NCI-H1417 treated with DMSO at 0.1 percent for 48 hours (cell line): ENCODE results near the gene GPR157.
A peak's percentile ranks its signal among the peaks of the same experiment; 100 is the strongest.

Source experiments
- DNase-seq: peaks from one replicate; lab custom pipeline; 2025; lab: John Stamatoyannopoulos, UW

GPR157 gene

GRCh38 chr1:9087411-9088125 lies 41.3 kb downstream of the GPR157 start:
- no peak for DNase-seq

GRCh38 chr1:9086796-9087195 lies 42.1 kb downstream of the GPR157 start:
- no peak for DNase-seq

- no peak for DNase-seq
These were observed 42.9 kb downstream of the GPR157 start for GRCh38 chr1:9086045-9086444.

- no peak for DNase-seq
These were observed 43.5 kb downstream of the GPR157 start for GRCh38 chr1:9085306-9085940.

- no peak for DNase-seq
These were observed 44.0 kb downstream of the GPR157 start for GRCh38 chr1:9084906-9085305.

GRCh38 chr1:9081473-9081872 lies 47.4 kb downstream of the GPR157 start:
- no peak for DNase-seq

- no peak for DNase-seq
These were observed 48.1 kb downstream of the GPR157 start for GRCh38 chr1:9080705-9081291.

GRCh38 chr1:9079988-9080704 lies 48.8 kb downstream of the GPR157 start:
- no peak for DNase-seq

GRCh38 chr1:9078752-9079500 lies 50.0 kb downstream of the GPR157 start:
- no peak for DNase-seq

GRCh38 chr1:9078015-9078751 lies 50.7 kb downstream of the GPR157 start:
- no peak for DNase-seq

- DNase-seq: peak; percentile 26
These were observed 53.9 kb downstream of the GPR157 start for GRCh38 chr1:9075022-9075421.

- no peak for DNase-seq
These were observed 55.8 kb downstream of the GPR157 start for GRCh38 chr1:9073143-9073542.

- DNase-seq: no peak
These were observed 57.2 kb downstream of the GPR157 start for GRCh38 chr1:9071554-9072235.

- DNase-seq: no peak
These were observed 58.4 kb downstream of the GPR157 start for GRCh38 chr1:9070486-9070885.

- no peak for DNase-seq
These were observed 59.4 kb downstream of the GPR157 start, which contains the start of gene SLC2A5 for GRCh38 chr1:9069326-9070100. Gene SLC2A5 (minus strand): TSS chr1:9069635. CDS start chr1:9069536, 99 bp downstream.

GRCh38 chr1:9068981-9069325 lies 59.9 kb downstream of the GPR157 start:
- no peak for DNase-seq

- no peak for DNase-seq
These were observed 61.7 kb downstream of the GPR157 start for GRCh38 chr1:9066945-9067807.

GRCh38 chr1:9065213-9065751 lies 63.6 kb downstream of the GPR157 start:
- no peak for DNase-seq

- DNase-seq: no peak
These were observed 66.1 kb downstream of the GPR157 start for GRCh38 chr1:9062846-9063245.
